Measurements from ENCODE around the gene BNC2.

DNA sequence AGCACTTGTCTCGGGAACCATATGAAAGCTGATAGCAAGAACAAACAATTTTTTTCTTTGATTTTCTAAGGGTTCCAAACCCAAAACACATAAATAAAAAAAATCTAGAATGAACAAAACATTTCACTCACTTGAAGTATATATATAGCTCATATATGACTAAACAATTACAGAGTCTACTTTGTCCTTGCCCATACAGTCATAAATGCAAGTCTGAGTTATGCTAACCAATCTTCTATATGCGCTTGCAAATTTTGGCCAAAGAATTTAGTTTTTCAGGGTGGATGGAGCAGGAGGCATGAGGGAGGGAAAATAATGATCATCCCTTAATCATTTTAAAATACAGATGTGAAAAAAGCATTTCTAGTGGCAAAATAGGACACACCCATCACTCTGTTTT is 370.1 kb downstream of the BNC2 start:
- TF ChIP-seq, protein P1, sequence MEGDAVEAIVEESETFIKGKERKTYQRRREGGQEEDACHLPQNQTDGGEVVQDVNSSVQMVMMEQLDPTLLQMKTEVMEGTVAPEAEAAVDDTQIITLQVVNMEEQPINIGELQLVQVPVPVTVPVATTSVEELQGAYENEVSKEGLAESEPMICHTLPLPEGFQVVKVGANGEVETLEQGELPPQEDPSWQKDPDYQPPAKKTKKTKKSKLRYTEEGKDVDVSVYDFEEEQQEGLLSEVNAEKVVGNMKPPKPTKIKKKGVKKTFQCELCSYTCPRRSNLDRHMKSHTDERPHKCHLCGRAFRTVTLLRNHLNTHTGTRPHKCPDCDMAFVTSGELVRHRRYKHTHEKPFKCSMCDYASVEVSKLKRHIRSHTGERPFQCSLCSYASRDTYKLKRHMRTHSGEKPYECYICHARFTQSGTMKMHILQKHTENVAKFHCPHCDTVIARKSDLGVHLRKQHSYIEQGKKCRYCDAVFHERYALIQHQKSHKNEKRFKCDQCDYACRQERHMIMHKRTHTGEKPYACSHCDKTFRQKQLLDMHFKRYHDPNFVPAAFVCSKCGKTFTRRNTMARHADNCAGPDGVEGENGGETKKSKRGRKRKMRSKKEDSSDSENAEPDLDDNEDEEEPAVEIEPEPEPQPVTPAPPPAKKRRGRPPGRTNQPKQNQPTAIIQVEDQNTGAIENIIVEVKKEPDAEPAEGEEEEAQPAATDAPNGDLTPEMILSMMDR (conservative IDR thresholded peaks at IDR 0.05; ENCODE audit: low read length): no peak
- no peak for TF ChIP-seq EZH2phosphoT487 (IDR thresholded peaks at IDR 0.05; ENCODE audit: borderline replicate concordance, low read depth, low read length)

All from OCI-LY7 (cell line).